Choroid plexus epithelial cell (primary cell): ENCODE data around the gene SPI1.
"Not testable (repeated sequence)": the region's sequence is repeated elsewhere in the genome, so short reads cannot be mapped to it uniquely, and the experiment has no call there.

Experiments
- DNase-seq: peaks from one replicate; pipeline ENCODE4 v3.0.0-alpha.2; 2010; ENCODE audit warnings: low read depth
- H3K4me3 ChIP-seq: 2 replicates; pipeline ENCODE4 v1.5.1; 2011; ENCODE audit warnings: low read depth, mild to moderate bottlenecking, control low read depth, low read length, moderate library complexity
- TF ChIP-seq, protein P1 (sequence below): conservative IDR thresholded peaks from 2 replicates; pipeline ENCODE4 v1.5.1; 2011; ENCODE audit warnings: low read depth, mild to moderate bottlenecking, control low read depth, inconsistent platforms, low read length, moderate library complexity

The SPI1 gene

DNA sequence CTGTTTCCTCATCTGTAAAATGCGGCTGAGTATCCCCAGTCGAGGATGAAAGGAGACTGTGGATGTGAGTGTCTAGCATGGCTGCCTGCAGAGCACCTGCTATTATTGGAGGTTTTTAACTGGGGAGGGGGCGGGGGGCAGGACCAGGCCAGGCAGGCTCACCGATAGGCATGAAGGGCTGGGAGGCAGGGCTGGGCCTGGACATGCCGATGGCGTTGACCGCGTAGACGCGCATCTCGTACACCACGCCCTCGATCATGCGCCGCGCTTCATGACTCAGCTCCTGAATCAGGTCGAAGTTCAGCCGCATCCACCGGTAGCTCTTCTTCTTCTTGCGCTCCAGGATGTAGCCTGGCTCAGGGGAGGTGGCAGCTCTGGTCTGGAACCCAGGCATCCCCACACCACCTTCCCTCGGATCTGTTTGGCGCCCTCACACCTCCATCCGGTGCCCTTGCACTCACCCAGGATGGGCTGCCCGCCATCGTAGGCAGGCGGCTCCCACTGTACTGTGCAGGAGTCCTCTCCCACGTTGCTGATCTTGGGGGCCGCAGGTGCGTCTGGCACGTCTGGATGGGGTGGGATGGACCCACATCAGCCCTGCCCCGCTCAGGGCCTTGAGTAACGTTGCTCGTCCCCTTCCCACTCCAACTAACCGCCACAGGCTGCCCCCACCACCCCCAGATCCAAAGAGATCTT lies 41.0 kb downstream of the SPI1 start:
- DNase-seq, result no peak
- TF ChIP-seq, protein P1, sequence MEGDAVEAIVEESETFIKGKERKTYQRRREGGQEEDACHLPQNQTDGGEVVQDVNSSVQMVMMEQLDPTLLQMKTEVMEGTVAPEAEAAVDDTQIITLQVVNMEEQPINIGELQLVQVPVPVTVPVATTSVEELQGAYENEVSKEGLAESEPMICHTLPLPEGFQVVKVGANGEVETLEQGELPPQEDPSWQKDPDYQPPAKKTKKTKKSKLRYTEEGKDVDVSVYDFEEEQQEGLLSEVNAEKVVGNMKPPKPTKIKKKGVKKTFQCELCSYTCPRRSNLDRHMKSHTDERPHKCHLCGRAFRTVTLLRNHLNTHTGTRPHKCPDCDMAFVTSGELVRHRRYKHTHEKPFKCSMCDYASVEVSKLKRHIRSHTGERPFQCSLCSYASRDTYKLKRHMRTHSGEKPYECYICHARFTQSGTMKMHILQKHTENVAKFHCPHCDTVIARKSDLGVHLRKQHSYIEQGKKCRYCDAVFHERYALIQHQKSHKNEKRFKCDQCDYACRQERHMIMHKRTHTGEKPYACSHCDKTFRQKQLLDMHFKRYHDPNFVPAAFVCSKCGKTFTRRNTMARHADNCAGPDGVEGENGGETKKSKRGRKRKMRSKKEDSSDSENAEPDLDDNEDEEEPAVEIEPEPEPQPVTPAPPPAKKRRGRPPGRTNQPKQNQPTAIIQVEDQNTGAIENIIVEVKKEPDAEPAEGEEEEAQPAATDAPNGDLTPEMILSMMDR, result no peak
- no peak overlapping the region for H3K4me3 ChIP-seq

GRCh38 chr11:47336595-47336994 lies 41.8 kb downstream of the SPI1 start:
- no peak for DNase-seq
- TF ChIP-seq, protein P1, result no peak
- no peak overlapping the region for H3K4me3 ChIP-seq

- no peak overlapping the region for H3K4me3 ChIP-seq
- TF ChIP-seq, protein P1, result no peak
- DNase-seq, result no peak
Observed at GRCh38 chr11:47335733-47336132, 42.6 kb downstream of the SPI1 start.

GRCh38 chr11:47334699-47335411 lies 43.5 kb downstream of the SPI1 start:
- H3K4me3 ChIP-seq, DNase-seq: not testable (repeated sequence)

- DNase-seq, result no peak
- TF ChIP-seq, protein P1, result no peak
- no peak overlapping the region for H3K4me3 ChIP-seq
Observed at GRCh38 chr11:47333886-47334443, 44.4 kb downstream of the SPI1 start.

DNA sequence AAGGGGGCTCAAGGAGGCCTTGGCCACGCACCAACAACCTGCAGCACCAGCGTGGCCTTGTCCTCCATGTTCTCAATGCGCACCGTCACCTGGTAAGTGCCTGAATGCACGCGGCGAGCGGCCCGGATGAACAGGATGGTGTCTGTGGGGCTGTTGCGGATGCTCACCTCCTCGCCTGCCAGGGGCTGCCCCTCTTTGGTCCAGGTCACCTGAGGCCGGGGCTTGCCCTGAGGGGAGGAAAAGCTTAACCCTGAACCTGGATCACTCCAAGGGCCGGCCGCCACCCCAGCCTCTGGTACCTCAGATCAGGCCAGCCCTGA lies 44.9 kb downstream of the SPI1 start:
- TF ChIP-seq, protein P1, result no peak
- DNase-seq, result no peak
- no peak overlapping the region for H3K4me3 ChIP-seq

DNA sequence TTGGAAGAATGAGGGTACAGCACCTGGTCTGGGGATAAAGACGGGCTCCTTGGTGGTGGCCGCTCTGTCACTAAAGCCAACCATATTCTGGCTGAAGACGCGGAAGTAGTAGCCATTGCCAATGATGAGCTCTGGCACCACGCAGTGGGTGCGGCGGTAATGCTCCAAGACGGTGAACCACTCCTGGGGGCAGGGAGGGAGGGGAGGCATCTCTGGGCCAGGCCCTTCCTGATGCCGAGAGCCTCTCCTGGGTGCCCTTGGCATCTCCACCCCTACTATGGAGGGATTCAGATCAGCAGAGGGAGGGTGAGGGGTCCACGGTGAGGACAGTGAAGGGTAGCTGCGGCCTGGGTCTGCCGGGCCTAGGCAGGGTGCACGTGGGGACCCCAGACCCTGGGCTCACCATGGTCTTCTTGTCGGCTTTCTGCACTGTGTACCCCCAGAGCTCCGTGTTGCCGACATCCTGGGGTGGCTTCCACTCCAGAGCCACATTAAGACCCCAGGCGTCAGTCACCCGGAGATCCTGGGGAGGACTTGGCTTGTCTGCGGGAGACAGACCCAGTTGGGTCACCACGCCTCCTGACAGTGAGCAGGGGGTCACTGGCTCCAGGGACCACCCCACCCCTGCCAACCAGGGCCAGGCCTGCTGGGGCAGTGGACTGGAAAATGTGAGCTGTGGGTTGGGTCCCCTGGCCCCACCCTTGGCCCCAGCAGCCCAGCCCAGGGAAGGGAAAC lies 45.4 kb downstream of the SPI1 start:
- TF ChIP-seq, protein P1, result no peak
- no peak overlapping the region for H3K4me3 ChIP-seq
- no peak for DNase-seq
